ENCODE results near the gene AGO1.
"Not testable (repeated sequence)": the region's sequence is repeated elsewhere in the genome, so short reads cannot be mapped to it uniquely, and the experiment has no call there.

The AGO1 gene

DNA sequence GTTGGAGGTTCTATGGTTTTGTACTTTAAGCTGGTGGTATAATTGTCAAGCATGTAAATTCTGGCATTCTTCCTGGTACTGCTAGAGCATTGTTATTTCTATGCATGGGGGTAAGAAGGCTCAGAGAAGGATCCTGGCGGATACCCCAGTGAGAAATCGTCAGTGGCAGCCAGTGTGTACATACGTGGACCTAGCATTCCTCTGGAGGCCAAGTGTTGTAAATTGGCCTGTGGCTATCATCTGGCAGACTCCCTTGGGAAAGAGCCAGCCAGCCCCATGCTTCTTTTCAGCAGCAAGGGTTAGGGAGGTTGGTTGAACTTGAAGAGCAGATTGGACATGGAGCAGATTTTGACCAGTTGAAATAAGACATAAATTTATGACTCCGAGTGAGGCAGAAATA, 42.7 kb downstream of the AGO1 start:
- peak; percentile 1 for DNase-seq

DNA sequence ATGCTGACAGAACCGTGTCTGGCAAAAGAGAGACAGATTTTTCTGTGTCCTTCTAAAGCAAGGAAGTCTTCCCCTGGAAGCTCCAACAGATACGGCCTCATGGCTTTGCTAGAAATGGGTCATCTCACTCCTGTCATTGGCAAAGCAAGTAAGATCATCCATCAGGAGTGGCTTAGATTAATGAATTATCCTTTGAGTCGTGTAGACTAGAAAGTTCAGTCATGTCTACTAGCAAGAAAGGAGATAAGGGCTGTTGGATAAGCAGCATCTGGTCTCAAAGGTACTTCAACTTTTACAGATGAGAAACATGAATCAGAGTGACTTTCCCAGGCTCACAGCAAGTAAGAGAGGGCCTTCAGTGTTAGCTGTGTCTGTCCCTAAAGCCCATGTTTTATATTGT, 44.5 kb downstream of the AGO1 start:
- no peak for DNase-seq

- peak; percentile 60 for DNase-seq
These were observed 47.0 kb downstream of the AGO1 start for GRCh38 chr1:35929730-35930592.

DNA sequence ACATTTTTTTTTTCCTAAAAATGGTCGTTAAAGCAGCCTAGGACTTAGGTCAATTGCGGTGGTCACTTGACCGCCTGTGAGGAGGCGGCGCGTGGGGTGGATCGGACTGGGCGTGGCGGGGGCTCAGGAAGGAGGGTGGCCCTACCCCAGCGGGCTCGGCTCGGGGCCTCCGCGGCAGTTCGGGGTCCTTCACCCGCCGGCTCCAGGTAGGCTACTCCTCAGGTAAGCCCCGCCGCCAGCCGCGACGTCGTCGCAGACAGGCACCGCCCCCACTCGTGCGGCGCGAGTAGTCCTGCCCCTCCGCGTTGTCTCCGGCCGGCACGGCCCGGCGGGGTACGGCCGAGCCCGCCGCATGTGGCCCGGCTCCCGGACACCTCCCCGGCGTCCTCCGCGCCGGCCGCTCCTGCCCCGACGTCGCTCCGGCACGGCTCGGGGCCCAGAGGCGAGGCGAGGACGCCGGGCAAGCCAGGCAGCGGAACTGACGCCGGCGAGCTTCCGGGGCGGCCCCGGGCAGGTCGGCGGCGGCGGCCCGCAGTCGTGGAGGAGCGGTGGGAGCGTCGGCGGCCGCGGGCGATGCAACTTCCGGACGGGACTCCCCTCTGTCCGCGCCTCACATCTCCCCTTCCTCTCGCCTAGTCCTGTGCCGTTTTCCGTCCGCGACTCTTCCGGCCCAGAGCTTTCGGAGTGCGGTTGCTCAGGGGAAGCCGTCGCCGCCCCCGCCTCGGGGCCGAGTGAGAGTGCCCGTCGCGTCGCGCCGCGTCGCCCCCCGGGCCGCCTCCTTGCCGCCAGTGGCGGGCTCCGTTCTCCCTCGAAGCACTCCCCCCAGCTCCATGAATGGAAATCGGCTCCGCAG, 47.8 kb downstream of the AGO1 start, which contains the start of gene AGO3:
AGO3 (plus strand) TSS at position 513 of the 853 bp plus-strand sequence; CDS start at position 835, 322 bp downstream.
- peak; percentile 89 for DNase-seq

DNA sequence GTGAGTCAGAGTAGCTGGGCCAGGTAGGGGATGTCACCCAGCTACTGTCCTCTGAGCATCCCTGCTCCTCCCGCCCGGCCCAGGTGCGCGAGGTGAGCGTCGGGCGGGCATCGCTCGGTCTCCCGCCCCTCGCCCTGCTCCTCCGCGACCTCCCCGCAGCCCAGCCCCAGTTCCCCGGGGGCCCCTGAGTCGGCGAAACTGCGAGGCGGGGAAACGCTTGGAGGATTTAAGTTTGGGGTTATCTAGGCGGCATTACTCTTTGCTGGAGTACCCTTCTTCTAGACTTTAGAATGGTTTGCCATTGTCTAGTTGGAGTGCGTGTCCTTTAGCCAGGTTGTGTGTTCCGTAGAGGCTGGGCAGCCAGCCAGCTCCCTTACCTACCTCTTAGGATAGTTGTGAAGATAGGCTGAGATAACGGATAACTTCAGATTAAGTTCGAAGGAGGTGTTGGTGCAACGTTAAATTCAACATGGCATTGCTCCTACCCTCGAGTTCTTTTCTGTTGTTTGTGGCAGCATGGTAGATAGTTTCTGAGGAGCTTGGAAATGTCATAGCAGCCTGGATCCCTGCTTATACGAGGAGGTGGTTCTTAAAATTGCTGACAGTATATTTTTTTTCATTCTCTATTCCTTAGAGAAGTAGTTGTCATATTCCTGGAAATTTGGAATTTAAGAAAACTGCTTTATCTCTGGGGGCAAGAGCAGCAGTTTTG, 48.6 kb downstream of the AGO1 start:
- peak; percentile 57 for DNase-seq

DNA sequence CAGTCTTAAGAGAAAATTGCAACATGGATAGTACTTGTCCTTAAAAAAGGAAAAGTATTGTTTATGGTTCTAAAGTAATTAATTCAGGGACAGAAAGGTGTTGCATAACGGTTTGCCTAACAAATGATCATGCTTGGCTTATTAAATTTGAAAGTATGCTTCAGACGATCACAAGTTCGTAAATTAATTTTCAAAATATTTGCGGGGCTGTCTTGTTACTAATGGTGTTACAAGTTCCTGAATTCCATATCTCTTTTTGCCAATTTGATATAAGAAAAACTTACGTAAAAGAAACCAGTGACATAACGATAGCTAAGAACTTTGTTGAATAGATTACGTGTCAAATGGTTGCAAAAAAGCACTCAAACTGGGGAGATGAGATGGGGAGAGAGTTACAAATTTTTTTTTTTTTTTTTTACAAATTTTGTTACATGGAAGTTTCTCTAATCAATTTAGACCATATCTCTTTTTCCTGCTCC, 49.2 kb downstream of the AGO1 start:
- no peak for DNase-seq

GRCh38 chr1:35932941-35933340, 49.9 kb downstream of the AGO1 start:
- no peak for DNase-seq

DNA sequence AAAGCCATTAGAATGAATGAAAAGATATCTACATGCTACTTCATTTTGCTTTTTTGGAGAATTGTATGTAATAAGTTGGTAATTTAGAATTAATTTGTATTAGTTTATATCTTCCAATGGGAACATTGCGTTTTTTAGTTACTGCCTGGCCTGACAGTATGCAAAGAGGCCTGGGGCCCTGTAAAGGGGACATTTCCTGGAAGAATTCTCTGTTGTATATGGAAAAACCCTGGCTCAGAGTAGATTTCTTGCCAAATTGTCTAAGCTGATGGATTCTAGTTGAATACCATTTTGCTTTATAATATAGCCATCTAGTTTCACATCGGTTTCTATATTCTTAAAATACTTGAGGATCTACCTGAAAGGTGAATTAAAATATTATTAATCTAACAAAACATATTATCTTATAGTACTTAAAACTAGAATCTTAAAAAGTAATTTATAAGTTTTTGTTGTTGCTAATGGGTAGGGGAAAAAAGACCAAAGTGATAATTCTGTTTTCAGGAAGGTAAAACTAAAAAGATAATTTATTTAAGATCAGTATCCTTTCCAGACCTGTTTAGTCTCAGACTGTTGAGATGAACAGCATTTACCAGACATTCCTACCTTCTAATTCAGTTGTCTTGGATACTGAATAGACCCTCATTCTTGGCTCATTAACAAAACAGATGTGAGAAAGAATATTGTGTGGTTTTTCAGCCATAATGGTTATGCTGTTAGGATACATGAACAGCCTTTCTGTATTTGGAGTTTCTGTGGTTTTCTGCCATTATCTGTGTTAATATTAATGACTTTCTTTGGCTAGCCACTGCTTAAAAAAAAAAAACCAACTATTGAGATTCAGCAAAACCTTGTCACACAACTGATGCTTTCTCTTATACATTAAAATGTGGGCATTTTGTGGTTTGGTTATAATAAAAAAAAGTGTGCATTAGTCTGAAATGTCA, 52.7 kb downstream of the AGO1 start:
- DNase-seq, result no peak

GRCh38 chr1:35936838-35937237, 53.8 kb downstream of the AGO1 start:
- DNase-seq, result no peak

DNA sequence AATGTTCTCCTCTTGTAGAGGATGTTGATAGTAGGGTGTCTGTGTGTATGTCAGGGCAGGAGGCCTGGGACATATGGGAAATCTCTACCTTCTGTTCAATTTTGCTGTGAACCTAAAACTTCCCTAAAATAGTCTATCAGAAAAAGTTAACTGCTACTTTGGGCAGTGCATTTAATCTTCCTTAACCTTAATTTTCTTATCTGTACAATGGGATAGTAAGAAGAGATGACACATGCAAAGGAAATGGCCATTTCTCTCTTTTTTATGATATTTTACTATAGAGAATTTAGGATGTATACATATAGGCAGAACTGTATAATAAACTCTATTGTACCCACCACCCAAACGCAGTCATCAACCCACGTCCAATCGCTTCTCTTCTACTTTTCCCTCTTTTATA, 56.5 kb downstream of the AGO1 start:
- DNase-seq, result no peak

DNA sequence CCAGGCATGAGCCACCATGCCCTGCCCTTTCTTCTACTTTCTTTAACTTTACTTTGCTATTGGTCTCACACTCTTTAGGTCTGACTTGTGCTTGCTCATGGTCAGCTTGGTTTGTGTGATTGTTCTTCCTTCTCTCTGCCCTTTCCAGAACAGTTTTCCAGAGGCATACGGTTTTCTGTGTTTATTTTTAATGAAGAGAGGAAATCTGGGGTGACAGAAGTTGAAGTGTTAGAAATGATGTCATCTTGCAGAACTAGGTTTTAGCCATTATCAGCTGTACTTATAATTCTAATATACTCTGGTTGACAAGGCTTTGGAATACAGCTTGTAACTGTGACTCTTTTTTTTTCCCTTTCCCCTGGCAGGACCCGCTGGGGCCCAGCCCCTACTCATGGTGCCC, 62.3 kb downstream of the AGO1 start:
- DNase-seq, result no peak

DNA sequence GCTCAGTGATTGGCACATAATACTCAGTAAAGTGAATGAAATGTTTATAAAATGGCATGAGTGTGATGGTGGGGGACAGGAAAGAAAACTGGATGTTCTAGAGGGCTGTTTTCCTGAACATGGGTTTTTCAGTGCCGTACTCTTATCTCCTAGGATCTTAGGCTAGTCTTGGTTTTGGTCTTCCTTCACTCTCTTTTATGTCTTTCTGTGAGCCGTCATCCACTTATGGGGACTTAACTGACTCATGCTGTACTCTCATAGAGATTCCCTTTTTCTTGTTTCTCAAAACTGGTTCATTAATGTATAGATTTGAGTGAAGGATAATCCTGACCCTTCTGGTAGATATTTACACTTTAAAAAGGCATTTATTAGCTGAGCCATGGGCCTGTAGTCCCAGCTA, 64.5 kb downstream of the AGO1 start:
- DNase-seq, result no peak

GRCh38 chr1:35958558-35958957, 75.5 kb downstream of the AGO1 start:
- DNase-seq, result no peak

DNA sequence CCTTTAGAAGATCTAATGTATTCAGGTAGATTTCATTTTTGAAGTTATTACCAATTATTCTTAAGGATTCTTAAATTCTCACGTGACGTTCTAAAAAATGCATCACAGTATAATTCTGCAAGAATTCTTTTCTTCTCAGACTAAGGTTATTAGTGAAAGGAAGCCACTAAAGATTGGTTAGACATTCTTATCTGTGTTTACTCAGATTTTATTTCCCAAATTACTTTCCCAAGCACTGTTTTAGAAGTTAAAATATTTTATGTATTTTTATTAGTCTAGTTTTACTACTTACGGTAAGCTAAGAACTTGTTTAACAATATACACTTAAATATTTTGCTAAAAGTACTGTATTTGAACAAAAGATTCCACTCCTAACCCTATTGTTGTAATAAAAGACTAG, 76.3 kb downstream of the AGO1 start:
- no peak for DNase-seq

DNA sequence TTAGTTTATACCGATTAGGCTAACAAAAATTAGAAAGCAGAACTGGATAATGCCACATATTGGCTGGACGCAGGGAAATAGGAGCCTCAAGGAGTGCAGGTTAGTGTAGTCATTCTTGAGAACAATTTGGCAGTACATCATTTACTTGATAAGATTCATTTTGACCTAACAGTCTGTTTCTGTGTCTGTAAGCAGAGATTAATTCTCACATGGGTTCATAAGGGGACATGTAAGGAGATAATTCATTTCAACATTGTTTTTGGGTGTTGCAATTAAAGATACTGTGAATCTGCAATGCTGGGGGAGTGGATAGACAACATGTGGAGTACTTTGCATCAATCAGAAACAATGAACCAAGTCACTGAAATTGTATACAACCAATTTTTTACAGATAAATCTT, 79.9 kb downstream of the AGO1 start:
- DNase-seq, result no peak

DNA sequence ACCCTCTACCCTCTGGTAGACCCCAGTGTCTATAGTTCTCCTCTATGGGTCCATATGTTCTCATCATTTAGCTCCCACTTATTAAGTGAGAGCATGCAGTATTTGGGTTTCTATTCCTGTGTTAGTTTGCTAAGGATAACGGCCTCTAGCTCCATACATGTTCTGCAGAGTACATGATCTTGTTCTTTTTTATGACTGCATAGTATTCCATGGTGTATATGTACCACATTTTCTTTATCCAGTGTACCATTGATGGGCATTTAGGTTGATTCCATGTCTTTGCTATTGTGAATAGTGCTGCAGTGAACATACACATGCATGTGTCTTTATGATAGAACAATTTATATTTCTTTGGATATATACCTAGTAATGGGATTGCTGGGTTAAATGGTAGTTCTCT, 81.3 kb downstream of the AGO1 start:
- not testable (repeated sequence) for DNase-seq

DNA sequence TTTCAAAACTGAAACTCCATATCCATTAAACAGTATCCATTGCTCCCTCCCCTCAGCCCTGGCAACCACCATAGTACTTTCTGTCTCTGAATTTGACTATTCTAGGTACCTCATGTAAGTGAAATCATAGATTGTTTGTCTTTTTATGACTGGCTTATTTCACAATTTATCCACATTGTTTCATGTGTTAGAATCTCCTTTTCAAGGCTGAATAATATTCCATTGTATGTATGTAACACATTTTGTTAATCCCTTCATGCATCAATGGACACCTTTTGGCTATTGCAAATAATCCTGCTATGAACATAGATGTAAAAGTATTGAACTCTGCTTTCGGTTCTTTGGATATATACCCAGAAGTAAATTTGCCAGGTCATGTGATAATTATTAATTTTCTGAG, 85.4 kb downstream of the AGO1 start:
- DNase-seq, result no peak

GRCh38 chr1:35971601-35972000, 88.6 kb downstream of the AGO1 start:
- no peak for DNase-seq

GRCh38 chr1:35972631-35973030, 89.6 kb downstream of the AGO1 start:
- DNase-seq, result not testable (repeated sequence)

GRCh38 chr1:35980090-35980489, 97.1 kb downstream of the AGO1 start:
- no peak for DNase-seq
